GM12892 (cell line): ENCODE results near the gene NME3.

Experiments
- POLR2A ChIP-seq: IDR thresholded peaks from 2 replicates; pipeline ENCODE4 v1.6.1; 2011; ENCODE audit warnings: low read depth, low read length, control low read depth
- POLR2AphosphoS5 ChIP-seq: IDR thresholded peaks from 2 replicates; pipeline ENCODE4 v1.6.1; 2011; ENCODE audit warnings: low read depth, low read length, control low read depth

DNA sequence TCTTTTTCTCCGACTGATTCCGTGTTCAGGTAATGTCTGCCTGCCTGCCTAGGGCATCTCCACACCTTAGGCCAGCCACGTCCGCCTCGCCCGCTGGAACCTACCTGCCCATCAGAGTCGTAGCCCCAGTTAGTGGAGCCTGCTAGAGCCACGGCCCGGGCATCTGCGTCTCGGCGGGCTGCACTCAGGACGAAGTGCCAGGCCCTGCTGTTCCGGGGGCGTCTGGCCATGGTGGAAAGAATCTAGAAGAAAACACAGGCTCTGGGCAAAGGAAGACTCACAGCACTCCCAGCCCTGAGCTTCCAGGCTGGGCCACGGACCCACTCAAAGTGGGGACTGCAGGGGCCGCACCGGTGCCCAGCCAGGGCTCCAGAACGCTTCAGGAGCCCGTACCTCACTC is 9.9 kb upstream of the NME3 start:
- TF ChIP-seq POLR2A (no peak), POLR2AphosphoS5 (no peak)
